H9 (cell line): ENCODE measurements around the gene BCL2L15. TPM values are rescaled to one million over a fixed set of nuclear protein-coding genes. Genes with fewer than 3 reads are reported as not detected.
"Not testable (repeated sequence)": the region's sequence is repeated elsewhere in the genome, so short reads cannot be mapped to it uniquely, and the experiment has no call there.

Experiments used
- DNase-seq: peaks from one replicate; pipeline ENCODE4 v3.0.0-alpha.2; 2017
- H2AFZ ChIP-seq: one replicate; pipeline ENCODE4 v1.6.1; 2013; ENCODE audit warnings: mild to moderate bottlenecking, low read length, control low read depth, moderate library complexity
- H2AK5ac ChIP-seq: 2 replicates; pipeline ENCODE4 v1.6.1; 2013; ENCODE audit warnings: low read length, control low read depth, mixed read lengths; ENCODE audit not compliant: insufficient read length
- H2BK120ac ChIP-seq: one replicate; pipeline ENCODE4 v1.6.1; 2013; ENCODE audit warnings: low read depth, mild to moderate bottlenecking, low read length, control low read depth, inconsistent platforms; ENCODE audit not compliant: poor library complexity, severe bottlenecking
- H2BK12ac ChIP-seq: 2 replicates; pipeline ENCODE4 v1.6.1; 2013; ENCODE audit warnings: low read length, control low read depth, mixed read lengths, low read depth; ENCODE audit not compliant: insufficient read length
- H2BK15ac ChIP-seq: 2 replicates; pipeline ENCODE4 v1.6.1; 2013; ENCODE audit warnings: low read depth, low read length, control low read depth
- H2BK20ac ChIP-seq: one replicate; pipeline ENCODE4 v1.6.1; 2013; ENCODE audit warnings: low read depth, mild to moderate bottlenecking, low read length, control low read depth, inconsistent platforms; ENCODE audit not compliant: poor library complexity, severe bottlenecking
- H2BK5ac ChIP-seq: 2 replicates; pipeline ENCODE4 v1.6.1; 2013; ENCODE audit warnings: low read length, control low read depth, mixed read lengths; ENCODE audit not compliant: insufficient read length
- H3K14ac ChIP-seq: 2 replicates; pipeline ENCODE4 v1.6.1; 2013; ENCODE audit warnings: low read length, control low read depth; ENCODE audit not compliant: insufficient read depth
- H3K18ac ChIP-seq: 2 replicates; pipeline ENCODE4 v1.6.1; 2013; ENCODE audit warnings: low read depth, mild to moderate bottlenecking, mixed read lengths, low read length, control low read depth; ENCODE audit not compliant: insufficient read length
- H3K23ac ChIP-seq: 2 replicates; pipeline ENCODE4 v1.6.1; 2013; ENCODE audit warnings: low read length, control low read depth, mixed read lengths, low read depth; ENCODE audit not compliant: insufficient read length
- H3K23me2 ChIP-seq: 2 replicates; pipeline ENCODE4 v1.6.1; 2013; ENCODE audit warnings: low read depth, mild to moderate bottlenecking, mixed read lengths, low read length, control low read depth; ENCODE audit not compliant: insufficient read length, poor library complexity, severe bottlenecking
- H3K27ac ChIP-seq: 2 replicates; pipeline ENCODE4 v1.5.1; 2013; ENCODE audit warnings: low read length, control low read depth, mixed read lengths, low read depth; ENCODE audit not compliant: insufficient read length
- H3K27me3 ChIP-seq: 2 replicates; pipeline ENCODE4 v1.6.1; 2013; ENCODE audit warnings: low read length, control low read depth, inconsistent platforms; ENCODE audit not compliant: insufficient read depth
- H3K4ac ChIP-seq: 2 replicates; pipeline ENCODE4 v1.6.1; 2013; ENCODE audit warnings: low read depth, mild to moderate bottlenecking, control low read depth, inconsistent platforms, low read length, moderate library complexity
- H3K4me1 ChIP-seq: 2 replicates; pipeline ENCODE4 v1.6.1; 2013; ENCODE audit warnings: low read length, control low read depth, inconsistent platforms; ENCODE audit not compliant: insufficient read depth
- H3K4me2 ChIP-seq: 2 replicates; pipeline ENCODE4 v1.6.1; 2013; ENCODE audit warnings: low read length, control low read depth, mixed read lengths; ENCODE audit not compliant: insufficient read length, insufficient read depth
- H3K56ac ChIP-seq: 2 replicates; pipeline ENCODE4 v1.6.1; 2013; ENCODE audit warnings: low read depth, mild to moderate bottlenecking, mixed read lengths, low read length, control low read depth; ENCODE audit not compliant: insufficient read length
- H3K79me1 ChIP-seq: 2 replicates; pipeline ENCODE4 v1.6.1; 2013; ENCODE audit warnings: low read depth, mild to moderate bottlenecking, moderate library complexity, low read length, control low read depth, inconsistent platforms; ENCODE audit not compliant: insufficient read depth, poor library complexity, severe bottlenecking
- H3K79me2 ChIP-seq: 2 replicates; pipeline ENCODE4 v1.6.1; 2013; ENCODE audit warnings: low read length, control low read depth, inconsistent platforms; ENCODE audit not compliant: insufficient read depth
- H3K9ac ChIP-seq: 2 replicates; pipeline ENCODE4 v1.6.1; 2013; ENCODE audit warnings: low read length, control low read depth, mixed read lengths; ENCODE audit not compliant: insufficient read length; ENCODE audit errors: extremely low read depth
- H3K9me3 ChIP-seq: one replicate; pipeline ENCODE4 v1.6.1; 2013; ENCODE audit warnings: low read depth, low read length, inconsistent platforms; ENCODE audit not compliant: control insufficient read depth
- H3T11ph ChIP-seq: one replicate; pipeline ENCODE4 v1.6.1; 2013; ENCODE audit warnings: mild to moderate bottlenecking, low read length, control low read depth, inconsistent platforms
- H4K20me1 ChIP-seq: one replicate; pipeline ENCODE4 v1.6.1; 2013; ENCODE audit not compliant: control insufficient read depth, insufficient read length, insufficient read depth
- H4K5ac ChIP-seq: 2 replicates; pipeline ENCODE4 v1.6.1; 2013; ENCODE audit warnings: low read depth, mild to moderate bottlenecking, mixed read lengths, low read length, control low read depth; ENCODE audit not compliant: insufficient read length
- H4K8ac ChIP-seq: replicated peaks from 2 replicates; pipeline ENCODE4 v1.6.1; 2013; ENCODE audit warnings: low read length, control low read depth, mixed read lengths, low read depth; ENCODE audit not compliant: insufficient read length
- H4K91ac ChIP-seq: 2 replicates; pipeline ENCODE4 v1.6.1; 2013; ENCODE audit warnings: low read depth, mild to moderate bottlenecking, moderate library complexity, mixed read lengths, low read length, control low read depth; ENCODE audit not compliant: insufficient read length
- H3K27ac Mint-ChIP-seq, 3 experiments: 2 replicates in 2 of 3; 3 replicates in 1 of 3; pipeline ENCODE4 v1.8.0; 2020 to 2021; ENCODE audit warnings: mixed read lengths in 3 of 3, mild to moderate bottlenecking in 1 of 3, moderate library complexity in 1 of 3
- H3K27me3 Mint-ChIP-seq: 2 replicates; pipeline ENCODE4 v1.8.0; 2021; ENCODE audit warnings: low read depth, mild to moderate bottlenecking, moderate library complexity, mixed read lengths
- H3K36me3 Mint-ChIP-seq, 3 experiments: 2 replicates in 2 of 3; 3 replicates in 1 of 3; pipeline ENCODE4 v1.8.0; 2020 to 2021; ENCODE audit warnings: low read depth in 3 of 3, mixed read lengths in 3 of 3; ENCODE audit not compliant: insufficient read depth in 1 of 3
- H3K4me1 Mint-ChIP-seq, 2 experiments: 2 replicates each; pipeline ENCODE4 v1.8.0; 2020; ENCODE audit warnings: mixed read lengths in 2 of 2
- H3K4me3 Mint-ChIP-seq, 2 experiments: 2 replicates in 1 of 2; 3 replicates in 1 of 2; pipeline ENCODE4 v1.8.0; 2020 to 2021; ENCODE audit warnings: mild to moderate bottlenecking in 2 of 2, mixed read lengths in 2 of 2, moderate library complexity in 1 of 2
- H3K9me3 Mint-ChIP-seq, 2 experiments: 2 replicates in 1 of 2; 3 replicates in 1 of 2; pipeline ENCODE4 v1.8.0; 2020; ENCODE audit warnings: mild to moderate bottlenecking in 2 of 2, mixed read lengths in 2 of 2, moderate library complexity in 1 of 2
- CTCF ChIP-seq: fragments of 200-600 bp; sonication (generic); conservative IDR thresholded peaks from 3 replicates; pipeline ENCODE4 v1.8.0; 2021; ENCODE audit warnings: antibody characterized with exemption, mild to moderate bottlenecking
- WGBS: extraction: QIAGEN DNeasy Blood & Tissue Kit; methylation state at CpG from one replicate; pipeline ENCODE4 v1.1.7; 2013; ENCODE audit warnings: missing lambda C conversion rate, low lambda C conversion rate, mixed read lengths; ENCODE audit not compliant: insufficient read length; ENCODE audit errors: extremely low coverage; 5-methylcytosine and 5-hydroxymethylcytosine counted together
- total RNA-seq: library from RNA; stranded (reverse); gene quantifications from 2 replicates; pipeline ENCODE4 v1.2.1, GENCODE V29; 2021

BCL2L15 gene
- total RNA-seq, 1 experiment from 2014 or later: 0.22 TPM

- Histone ChIP-seq H2BK5ac (no peak overlapping the region), H3K4me2 (no peak overlapping the region), H2AK5ac (no peak overlapping the region), H3K4ac (no peak overlapping the region), H3K14ac (no peak overlapping the region), H2BK15ac (no peak overlapping the region), H3K23ac (no peak overlapping the region), H3K18ac (no peak overlapping the region), H3K4me1 (no peaks in the 10 kb centered on the region), H3T11ph (no peak overlapping the region), H2BK120ac (no peak overlapping the region), H4K91ac (no peak overlapping the region), H3K27me3 (no peaks in the 10 kb centered on the region), H3K27ac (no peak overlapping the region), H2AFZ (no peak overlapping the region), H4K5ac (no peak overlapping the region), H3K56ac (no peak overlapping the region), H4K20me1 (no peaks in the 10 kb centered on the region), H3K9me3 (no peaks in the 10 kb centered on the region), H4K8ac (no peak overlapping the region), H2BK20ac (no peak overlapping the region), H3K79me2 (no peaks in the 10 kb centered on the region), H3K79me1 (no peaks in the 10 kb centered on the region), H3K23me2 (no peaks in the 10 kb centered on the region), H3K9ac (no peak overlapping the region), H2BK12ac (no peak overlapping the region)
- Mint-ChIP-seq H3K4me1 (no peaks in the 10 kb centered on the region), H3K9me3 (no peaks in the 10 kb centered on the region), H3K4me3 (no peak overlapping the region), H3K36me3 (no peaks in the 10 kb centered on the region), H3K27me3 (no peaks in the 10 kb centered on the region), H3K27ac (no peak overlapping the region)
- TF ChIP-seq CTCF: no peak
- WGBS: no CpG with 5 or more reads among the region's 1 CpG
- no peak for DNase-seq
Measured at GRCh38 chr1:113854234-113854633, 33.1 kb downstream of the BCL2L15 start.

- not testable (repeated sequence) for H2BK20ac ChIP-seq, H4K5ac ChIP-seq, H3K27me3 Mint-ChIP-seq, H2BK15ac ChIP-seq, H3K79me1 ChIP-seq, H3K79me2 ChIP-seq, H3K14ac ChIP-seq, H3K4me2 ChIP-seq, H4K20me1 ChIP-seq, H3K4me1 Mint-ChIP-seq, H3K27ac ChIP-seq, H3K4me3 Mint-ChIP-seq, H3K4ac ChIP-seq, H3T11ph ChIP-seq, H3K23ac ChIP-seq, H2BK5ac ChIP-seq, H2BK120ac ChIP-seq, H4K91ac ChIP-seq, H3K56ac ChIP-seq, DNase-seq, H3K27ac Mint-ChIP-seq, H3K23me2 ChIP-seq, H3K4me1 ChIP-seq, H2AK5ac ChIP-seq, H2AFZ ChIP-seq, H3K27me3 ChIP-seq, H3K9ac ChIP-seq, H3K9me3 Mint-ChIP-seq, H2BK12ac ChIP-seq, H3K9me3 ChIP-seq, H3K36me3 Mint-ChIP-seq, H4K8ac ChIP-seq, H3K18ac ChIP-seq
- no CpG with 5 or more reads among the region's 6 CpGs for WGBS
Measured at GRCh38 chr1:113852694-113853093, 34.7 kb downstream of the BCL2L15 start.
